MCF 10A (cell line): ENCODE data around the gene ANKHD1. TPM values are rescaled to one million over a fixed set of nuclear protein-coding genes. Genes with fewer than 3 reads are reported as not detected.
"Not testable (repeated sequence)": the region's sequence is repeated elsewhere in the genome, so short reads cannot be mapped to it uniquely, and the experiment has no call there.

ENCODE experiments used
- BruUV-seq: library from RNA; stranded (reverse); fragments of 400-500 nt; replicated peaks from 2 replicates; lab custom pipeline; 2021; lab: Mats Ljungman, UMichigan
- CTCF ChIA-PET: fragments of 300-600 bp; sonication (Branson Sonifier 250); formaldehyde crosslinking; extraction: SDS; loops from one replicate; lab custom pipeline; 2021; ENCODE audit warnings: antibody characterized with exemption, inconsistent platforms; lab: Yijun Ruan, JAX
- POLR2A ChIA-PET: fragments of 300-600, 350-650 bp; sonication (Branson Sonifier 250); formaldehyde crosslinking; extraction: SDS; loops from one replicate; lab custom pipeline; 2020; ENCODE audit warnings: antibody characterized with exemption, inconsistent platforms; lab: Yijun Ruan, JAX
- DNase-seq: peaks from one replicate; pipeline ENCODE4 v3.0.0-alpha.2; 2018; ENCODE audit not compliant: unreplicated experiment
- H3K27ac Mint-ChIP-seq: one replicate; pipeline ENCODE4 v1.8.0; 2022; ENCODE audit warnings: mild to moderate bottlenecking, low read depth, mixed read lengths; ENCODE audit not compliant: unreplicated experiment
- H3K27me3 Mint-ChIP-seq: one replicate; pipeline ENCODE4 v1.8.0; 2022; ENCODE audit warnings: mixed read lengths; ENCODE audit not compliant: insufficient read depth, unreplicated experiment
- H3K36me3 Mint-ChIP-seq: one replicate; pipeline ENCODE4 v1.8.0; 2022; ENCODE audit warnings: mild to moderate bottlenecking, moderate library complexity, mixed read lengths; ENCODE audit not compliant: insufficient read depth, unreplicated experiment
- H3K4me1 Mint-ChIP-seq: one replicate; pipeline ENCODE4 v1.8.0; 2022; ENCODE audit warnings: mixed read lengths; ENCODE audit not compliant: insufficient read depth, unreplicated experiment
- H3K4me3 Mint-ChIP-seq: one replicate; pipeline ENCODE4 v1.8.0; 2022; ENCODE audit warnings: mild to moderate bottlenecking, moderate library complexity, mixed read lengths; ENCODE audit not compliant: unreplicated experiment
- H3K9me3 Mint-ChIP-seq: one replicate; pipeline ENCODE4 v1.8.0; 2022; ENCODE audit warnings: mixed read lengths; ENCODE audit not compliant: unreplicated experiment
- intact Hi-C: fragments of 100-400 bp; cut with micrococcal nuclease; formaldehyde crosslinking; loops from 2 replicates; pipeline ENCODE4 v1.14.1; 2022
- total RNA-seq: library from RNA; stranded (reverse); gene quantifications from 2 replicates; pipeline ENCODE4 v1.2.3, GENCODE V29; 2022
- TF ChIP-seq, protein P1 (sequence below): fragments of 200-600 bp; IDR thresholded peaks from one replicate; pipeline ENCODE4 v1.8.0; 2022; ENCODE audit warnings: antibody characterized with exemption, mild to moderate bottlenecking; ENCODE audit not compliant: unreplicated experiment

Gene ANKHD1
- total RNA-seq, 1 experiment from 2014 or later: 146 TPM

DNA sequence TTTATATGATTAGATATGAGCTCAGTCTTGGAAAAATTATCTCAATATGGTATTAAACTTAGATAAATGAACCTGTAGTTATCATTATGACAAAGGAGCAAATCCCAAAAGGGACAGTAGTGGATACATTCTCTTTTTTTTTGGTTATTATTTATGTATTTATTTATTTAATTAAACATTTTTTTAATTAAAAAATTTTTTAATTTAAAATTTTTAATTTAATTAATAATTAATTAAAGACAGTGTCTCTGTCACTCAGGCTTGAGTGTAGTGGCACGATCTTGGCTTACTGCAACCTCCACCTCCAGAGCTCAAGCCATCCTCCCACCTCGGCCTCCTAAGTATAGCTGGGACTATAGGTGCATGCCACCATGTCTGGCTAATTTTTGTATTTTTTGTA lies 15.6 kb downstream of the ANKHD1 start:
- POLR2A ChIA-PET: interaction anchor here (0.7 to 1.7 kb wide), 3 partner anchors 15 to 763 kb away, joined by 3 to 7 read pairs (median 7); partner anchors contain the start of gene ANKHD1
- intact Hi-C loops: no loop called here
- Mint-ChIP-seq H3K27me3 (no peaks in the 10 kb centered on the region), H3K4me1 (peaks cover 40% of the 10 kb centered on the region), H3K27ac (no peak overlapping the region), H3K4me3 (no peak overlapping the region), H3K36me3 (peaks cover 46% of the 10 kb centered on the region), H3K9me3 (no peaks in the 10 kb centered on the region)
- BruUV-seq: no TSS peak
- CTCF ChIA-PET: interaction anchor here (0.6 to 0.9 kb wide), 3 partner anchors 32 to 106 kb away, joined by 3 to 5 read pairs (median 4); no protein-coding TSS in a partner anchor
- DNase-seq: no peak
- TF ChIP-seq, protein P1, sequence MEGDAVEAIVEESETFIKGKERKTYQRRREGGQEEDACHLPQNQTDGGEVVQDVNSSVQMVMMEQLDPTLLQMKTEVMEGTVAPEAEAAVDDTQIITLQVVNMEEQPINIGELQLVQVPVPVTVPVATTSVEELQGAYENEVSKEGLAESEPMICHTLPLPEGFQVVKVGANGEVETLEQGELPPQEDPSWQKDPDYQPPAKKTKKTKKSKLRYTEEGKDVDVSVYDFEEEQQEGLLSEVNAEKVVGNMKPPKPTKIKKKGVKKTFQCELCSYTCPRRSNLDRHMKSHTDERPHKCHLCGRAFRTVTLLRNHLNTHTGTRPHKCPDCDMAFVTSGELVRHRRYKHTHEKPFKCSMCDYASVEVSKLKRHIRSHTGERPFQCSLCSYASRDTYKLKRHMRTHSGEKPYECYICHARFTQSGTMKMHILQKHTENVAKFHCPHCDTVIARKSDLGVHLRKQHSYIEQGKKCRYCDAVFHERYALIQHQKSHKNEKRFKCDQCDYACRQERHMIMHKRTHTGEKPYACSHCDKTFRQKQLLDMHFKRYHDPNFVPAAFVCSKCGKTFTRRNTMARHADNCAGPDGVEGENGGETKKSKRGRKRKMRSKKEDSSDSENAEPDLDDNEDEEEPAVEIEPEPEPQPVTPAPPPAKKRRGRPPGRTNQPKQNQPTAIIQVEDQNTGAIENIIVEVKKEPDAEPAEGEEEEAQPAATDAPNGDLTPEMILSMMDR: no peak

DNA sequence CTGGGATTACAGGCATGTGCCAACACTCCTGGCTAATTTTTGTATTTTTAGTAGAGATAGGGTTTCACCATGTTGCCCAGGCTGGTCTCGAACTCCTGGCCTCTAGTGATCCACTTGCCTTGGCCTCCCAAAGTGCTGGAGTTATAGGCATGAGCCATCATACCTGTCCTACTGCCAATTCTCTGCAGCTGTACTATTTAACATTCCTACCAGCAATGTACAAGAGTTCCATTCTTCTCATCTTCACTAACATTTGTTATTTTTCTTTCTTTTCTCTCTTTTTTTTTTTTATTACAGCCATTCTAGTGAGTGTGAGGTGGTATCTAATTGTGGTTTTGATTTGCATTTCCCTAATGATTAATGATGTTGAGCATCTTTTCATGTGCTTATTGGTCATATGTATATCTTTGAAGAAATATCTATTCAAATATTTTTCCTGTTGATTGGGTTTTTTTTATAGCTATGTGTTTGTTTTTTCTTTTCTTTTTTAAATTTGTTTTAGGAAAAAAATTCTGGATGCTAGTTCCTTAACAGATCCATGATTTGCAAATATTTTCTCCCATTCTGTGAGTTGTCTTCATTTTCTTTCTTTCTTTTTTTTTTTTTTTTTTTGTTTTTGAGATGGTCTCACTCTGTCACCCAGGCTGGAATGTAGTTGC lies 17.4 kb downstream of the ANKHD1 start:
- DNase-seq: no peak
- Mint-ChIP-seq H3K27ac (no peak overlapping the region), H3K4me1 (peaks cover 37% of the 10 kb centered on the region), H3K4me3 (no peak overlapping the region), H3K36me3 (peaks cover 37% of the 10 kb centered on the region), H3K27me3 (no peaks in the 10 kb centered on the region), H3K9me3 (no peaks in the 10 kb centered on the region)
- ChIA-PET CTCF (interaction anchor here (0.6 to 3.0 kb wide), 9 partner anchors 11 to 229 kb away, joined by 3 to 16 read pairs (median 4); partner anchors contain the start of gene IK), POLR2A (interaction anchor here (0.5 to 2.9 kb wide), 4 partner anchors 8 to 228 kb away, joined by 3 to 21 read pairs (median 4); partner anchors contain the start of genes ANKHD1 and NDUFA2)
- TF ChIP-seq, protein P1: no peak
- BruUV-seq: no TSS peak
- intact Hi-C loops: no loop called here

DNA sequence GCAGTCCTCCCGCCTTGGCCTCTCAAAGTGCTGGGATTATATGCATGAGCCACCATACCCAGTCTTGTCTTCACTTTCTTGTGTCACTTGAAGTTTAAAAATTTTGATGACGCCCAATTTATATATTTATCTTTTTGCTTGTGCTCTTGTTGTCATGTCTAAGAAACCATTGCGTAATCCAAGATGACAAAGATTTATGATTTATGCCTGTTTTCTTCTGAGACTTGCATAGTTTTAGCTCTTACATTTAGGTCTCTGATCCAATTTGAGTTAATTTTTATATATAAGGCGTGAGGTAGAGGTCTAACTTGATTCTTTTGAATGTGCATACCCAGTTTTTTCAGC lies 18.6 kb downstream of the ANKHD1 start:
- Mint-ChIP-seq H3K27ac (no peak overlapping the region), H3K27me3 (no peaks in the 10 kb centered on the region), H3K4me1 (peaks cover 39% of the 10 kb centered on the region), H3K9me3 (no peaks in the 10 kb centered on the region), H3K36me3 (peaks cover 25% of the 10 kb centered on the region), H3K4me3 (no peak overlapping the region)
- intact Hi-C loops: no loop called here
- POLR2A ChIA-PET: interaction anchor here (0.7 to 2.9 kb wide), 7 partner anchors 9 to 31 kb away, joined by 3 to 21 read pairs (median 4); partner anchors contain the start of gene ANKHD1
- DNase-seq: peak; percentile 43
- no TSS peak for BruUV-seq
- TF ChIP-seq, protein P1: no peak
- CTCF ChIA-PET: interaction anchor here (0.9 to 3.0 kb wide), 3 partner anchors 12 to 300 kb away, joined by 4 to 16 read pairs (median 7); no protein-coding TSS in a partner anchor

DNA sequence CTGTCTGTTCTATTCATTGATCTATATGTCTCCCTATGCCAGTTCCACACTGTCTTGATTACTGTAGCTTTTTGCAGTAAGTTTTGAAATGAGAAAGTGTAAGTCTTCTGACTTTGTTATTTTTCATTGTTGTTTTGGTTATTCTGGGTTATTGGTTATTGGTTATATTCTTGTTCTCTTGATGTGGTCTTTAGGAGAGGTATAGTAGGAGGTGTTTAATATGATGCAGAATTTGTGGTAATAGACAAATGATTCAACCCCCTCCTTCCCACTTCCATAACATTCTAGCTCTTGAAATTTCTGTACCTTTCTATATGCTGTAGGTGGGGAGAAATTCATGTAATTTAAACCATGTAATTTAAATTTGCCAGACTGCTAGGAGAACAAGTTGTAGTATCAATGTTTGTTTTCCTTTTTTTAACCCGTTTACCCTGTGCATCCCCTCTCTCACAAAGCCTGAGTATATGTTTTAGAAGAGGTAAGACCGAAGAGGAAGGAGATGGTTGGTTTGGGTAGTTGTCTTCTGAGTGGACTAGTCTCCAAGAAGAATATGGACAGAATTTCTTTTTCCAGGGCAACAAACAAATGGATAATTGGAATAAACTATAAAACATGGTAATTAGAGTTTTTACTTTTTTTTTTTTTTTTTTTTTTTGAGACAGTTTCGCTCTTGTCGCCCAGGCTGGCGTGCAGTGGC lies 19.2 kb downstream of the ANKHD1 start:
- POLR2A ChIA-PET: interaction anchor here (0.7 to 2.9 kb wide), 8 partner anchors 9 to 127 kb away, joined by 3 to 21 read pairs (median 4); partner anchors contain the start of genes ANKHD1 and EIF4EBP3
- peaks cover 26% of the 10 kb centered on the region for H3K36me3 Mint-ChIP-seq
- intact Hi-C loops: no loop called here
- H3K27ac Mint-ChIP-seq: no peak overlapping the region
- no peak for DNase-seq
- no peaks in the 10 kb centered on the region for H3K27me3 Mint-ChIP-seq
- TF ChIP-seq, protein P1: no peak
- H3K4me3 Mint-ChIP-seq: no peak overlapping the region
- CTCF ChIA-PET: interaction anchor here (0.8 to 3.0 kb wide), 5 partner anchors 12 to 299 kb away, joined by 3 to 16 read pairs (median 3); no protein-coding TSS in a partner anchor
- no peaks in the 10 kb centered on the region for H3K9me3 Mint-ChIP-seq
- H3K4me1 Mint-ChIP-seq: peaks cover 39% of the 10 kb centered on the region
- BruUV-seq: no TSS peak

DNA sequence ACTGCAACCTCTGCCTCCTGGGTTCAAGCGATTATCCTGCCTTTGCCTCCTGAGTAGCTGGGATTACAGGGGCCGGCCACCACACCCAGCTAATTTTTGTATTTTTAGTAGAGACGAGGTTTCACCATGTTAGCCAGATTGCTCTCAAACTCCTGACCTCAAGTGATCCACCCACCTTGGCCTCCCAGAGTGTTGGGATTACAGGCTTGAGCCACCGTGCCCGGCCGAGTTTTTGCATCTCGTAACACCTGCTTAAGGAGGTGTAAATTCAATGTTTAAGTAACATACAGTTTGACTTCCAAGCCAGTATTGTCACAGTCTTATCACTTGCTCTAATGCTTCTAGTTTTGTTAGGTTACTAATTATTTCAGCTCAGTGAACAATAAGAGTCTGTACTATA lies 19.7 kb downstream of the ANKHD1 start:
- not testable (repeated sequence) for H3K27ac Mint-ChIP-seq

More for the DNA sequence above, 19.7 kb downstream of the ANKHD1 start:
- DNase-seq, H3K9me3 Mint-ChIP-seq, H3K4me3 Mint-ChIP-seq, BruUV-seq, intact Hi-C loops, H3K27me3 Mint-ChIP-seq: not testable (repeated sequence)
- POLR2A ChIA-PET: interaction anchor here (0.7 to 2.9 kb wide), 5 partner anchors 13 to 126 kb away, joined by 4 to 21 read pairs (median 5); partner anchors contain the start of genes ANKHD1 and EIF4EBP3
- CTCF ChIA-PET: interaction anchor here (0.8 to 1.2 kb wide), 3 partner anchors 12 to 63 kb away, joined by 3 read pairs; no protein-coding TSS in a partner anchor
- H3K36me3 Mint-ChIP-seq: peaks cover 23% of the 10 kb centered on the region
- H3K4me1 Mint-ChIP-seq: peaks cover 39% of the 10 kb centered on the region
